HepG2 (cell line): ENCODE measurements around the gene PCSK6. TPM values are rescaled to one million over a fixed set of nuclear protein-coding genes. Genes with fewer than 3 reads are reported as not detected.

Experiments used
- ARID5B ChIP-seq: IDR thresholded peaks from 2 replicates; pipeline ENCODE4 v1.4.0; 2020; ENCODE audit warnings: mild to moderate bottlenecking, missing genetic modification reagents
- HDAC6 ChIP-seq: fragments of 200-600 bp; sonication (generic); IDR thresholded peaks from 2 replicates; pipeline ENCODE4 v1.7.0; 2017; ENCODE audit warnings: mild to moderate bottlenecking, antibody characterized with exemption, low read length, low read depth
- NR3C1 ChIP-seq: sonication (generic); formaldehyde crosslinking; IDR thresholded peaks from 2 replicates; pipeline ENCODE4 v1.4.0; 2020; ENCODE audit warnings: missing genetic modification reagents
- RCOR2 ChIP-seq: IDR thresholded peaks from 2 replicates; pipeline ENCODE4 v1.6.1; 2016; ENCODE audit warnings: missing biosample characterization, missing genetic modification reagents
- TFDP1 ChIP-seq: IDR thresholded peaks from 2 replicates; pipeline ENCODE4 v1.6.1; 2016; ENCODE audit warnings: missing compliant biosample characterization, missing genetic modification reagents, borderline replicate concordance
- ZNF24 ChIP-seq: fragments of 450-650 bp; IDR thresholded peaks from 2 replicates; pipeline ENCODE4 v1.6.1; 2017; ENCODE audit warnings: antibody characterized with exemption, mild to moderate bottlenecking
- ZNF251 ChIP-seq: sonication (generic); formaldehyde crosslinking; IDR thresholded peaks from 2 replicates; pipeline ENCODE4 v1.9.0; 2021; ENCODE audit warnings: mild to moderate bottlenecking, missing genetic modification reagents
- ZNF318 ChIP-seq: sonication (generic); formaldehyde crosslinking; IDR thresholded peaks from 2 replicates; pipeline ENCODE4 v1.4.0; 2020; ENCODE audit warnings: mild to moderate bottlenecking, missing genetic modification reagents
- ZNF605 ChIP-seq: sonication (generic); formaldehyde crosslinking; IDR thresholded peaks from 2 replicates; pipeline ENCODE4 v1.8.0; 2022; ENCODE audit warnings: mild to moderate bottlenecking, missing genetic modification reagents
- ZNF740 ChIP-seq: sonication (generic); formaldehyde crosslinking; IDR thresholded peaks from 2 replicates; pipeline ENCODE4 v1.4.0; 2020; ENCODE audit warnings: missing genetic modification reagents
- polyA plus RNA-seq, 8 experiments: library from polyadenylated mRNA; depleted of rRNA in 3 of 8; stranded (reverse) in 7 of 8; unstranded in 1 of 8; fragments of >200 nt; fragmentation: Illumina TruSeq in 4 of 8; extraction: Trizol in 4 of 8; gene quantifications; 2 replicates each; pipeline versions ENCODE4 v1.2.1 to v1.2.3, GENCODE V29; 2011 to 2016; ENCODE audit warnings: low read depth in 4 of 8, missing spikeins in 1 of 8, mixed read lengths in 1 of 8; ENCODE audit not compliant: insufficient read depth in 1 of 8
- total RNA-seq, 5 experiments: library from RNA; depleted of rRNA; stranded (reverse); fragments of >200 nt; fragmentation: Illumina TruSeq; extraction: Trizol; gene quantifications; 2 replicates each; pipeline ENCODE4 v1.2.3, GENCODE V29; 2016; ENCODE audit warnings: low read depth in 1 of 5
- TF ChIP-seq, protein P1 (sequence below): sonication (generic); formaldehyde crosslinking; IDR thresholded peaks from 2 replicates; pipeline ENCODE4 v1.4.0; 2020; ENCODE audit warnings: missing genetic modification reagents, low read depth, mild to moderate bottlenecking, borderline replicate concordance
- TF ChIP-seq, protein P2 (sequence below): sonication (generic); formaldehyde crosslinking; IDR thresholded peaks from 2 replicates; pipeline ENCODE4 v1.8.1; 2022; ENCODE audit warnings: mild to moderate bottlenecking, missing genetic modification reagents

The PCSK6 gene
- total and polyA plus RNA-seq, 2 of the 13 experiments (the other 11 are each of a cell fraction or from before 2014, with no cell fraction given): 56.5 to 155 TPM

GRCh38 chr15:101277038-101277822, 212.3 kb downstream of the PCSK6 start, which contains the start of gene SELENOS (continued):
- peak; percentile 19; the same call in 1 of the 2 replicates for TF ChIP-seq ARID5B
- no peak for TF ChIP-seq NR3C1 (CRISPR knock-in tag)
- no peak for TF ChIP-seq ZNF24
- peak; percentile 42; the same call in 1 of the 2 replicates for TF ChIP-seq ZNF605 (CRISPR knock-in tag)
- TF ChIP-seq ZNF318: 0 out of 2 replicates have a peak, but pooled peaks have one; percentile 28
- no peak for TF ChIP-seq HDAC6
- TF ChIP-seq ZNF740: no peak
- TF ChIP-seq, protein P1, sequence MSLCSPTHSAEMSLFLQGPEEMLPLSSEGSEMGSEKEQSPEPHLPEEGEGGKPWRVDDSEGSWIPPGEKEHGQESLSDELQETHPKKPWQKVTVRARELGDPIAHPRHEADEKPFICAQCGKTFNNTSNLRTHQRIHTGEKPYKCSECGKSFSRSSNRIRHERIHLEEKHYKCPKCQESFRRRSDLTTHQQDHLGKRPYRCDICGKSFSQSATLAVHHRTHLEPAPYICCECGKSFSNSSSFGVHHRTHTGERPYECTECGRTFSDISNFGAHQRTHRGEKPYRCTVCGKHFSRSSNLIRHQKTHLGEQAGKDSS: no peak
- no peak for TF ChIP-seq ZNF251
- TF ChIP-seq TFDP1: peak; percentile 80; the same call in 1 of the 2 replicates
- TF ChIP-seq, protein P2, sequence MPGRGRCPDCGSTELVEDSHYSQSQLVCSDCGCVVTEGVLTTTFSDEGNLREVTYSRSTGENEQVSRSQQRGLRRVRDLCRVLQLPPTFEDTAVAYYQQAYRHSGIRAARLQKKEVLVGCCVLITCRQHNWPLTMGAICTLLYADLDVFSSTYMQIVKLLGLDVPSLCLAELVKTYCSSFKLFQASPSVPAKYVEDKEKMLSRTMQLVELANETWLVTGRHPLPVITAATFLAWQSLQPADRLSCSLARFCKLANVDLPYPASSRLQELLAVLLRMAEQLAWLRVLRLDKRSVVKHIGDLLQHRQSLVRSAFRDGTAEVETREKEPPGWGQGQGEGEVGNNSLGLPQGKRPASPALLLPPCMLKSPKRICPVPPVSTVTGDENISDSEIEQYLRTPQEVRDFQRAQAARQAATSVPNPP (CRISPR knock-in tag): 0 out of 2 replicates have a peak, but pooled peaks have one; percentile 49
- TF ChIP-seq RCOR2 (CRISPR knock-in tag): no peak
